Measurements from ENCODE around the gene MYO16.

DNA sequence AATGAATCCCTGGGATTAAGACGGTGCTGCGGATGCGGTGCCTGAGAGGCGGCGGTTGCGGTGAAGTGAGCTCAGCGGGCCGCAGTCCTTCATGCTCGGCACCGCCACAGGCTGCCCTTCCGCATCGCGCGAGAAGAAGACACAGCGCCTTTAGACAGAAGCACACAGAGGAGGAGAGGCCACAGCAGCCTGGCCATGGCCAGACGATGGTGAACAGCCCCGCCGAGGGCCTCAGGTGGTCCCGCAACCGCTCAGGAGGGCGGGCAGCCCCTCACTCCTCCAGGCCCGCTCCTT is 459.2 kb downstream of the MYO16 start:
- TF ChIP-seq PAX5 (IDR thresholded peaks at IDR 0.05; ENCODE audit: insufficient read depth, low read length, severe bottlenecking) (no peak), POLR2A (IDR thresholded peaks at IDR 0.05; ENCODE audit: low read depth, low read length) (no peak), POLR2AphosphoS5 (IDR thresholded peaks at IDR 0.05; ENCODE audit: low read depth, low read length) (no peak), TAF1 (IDR thresholded peaks at IDR 0.05; ENCODE audit: low read depth, low read length) (no peak), SPI1 (IDR thresholded peaks at IDR 0.05; ENCODE audit: low read depth, low read length) (no peak)

All from GM12891 (cell line).